Mesodermal cell (in vitro differentiated cells): Measurements from ENCODE around the gene RTF2.
"Not testable (repeated sequence)": the region's sequence is repeated elsewhere in the genome, so short reads cannot be mapped to it uniquely, and the experiment has no call there.

ENCODE experiments used
- H3K27ac ChIP-seq: 2 replicates; pipeline ENCODE4 v1.7.0; 2013; ENCODE audit warnings: mild to moderate bottlenecking, low read depth, low read length, moderate library complexity; ENCODE audit not compliant: severe bottlenecking
- H3K36me3 ChIP-seq: 2 replicates; pipeline ENCODE4 v1.7.1; 2013; ENCODE audit warnings: mild to moderate bottlenecking, low read length, moderate library complexity; ENCODE audit not compliant: control insufficient read depth, insufficient read depth
- H3K4me1 ChIP-seq: one replicate; pipeline ENCODE4 v1.7.1; 2013; ENCODE audit warnings: mild to moderate bottlenecking, low read length; ENCODE audit not compliant: insufficient read depth, control insufficient read depth, poor library complexity, severe bottlenecking
- H3K4me3 ChIP-seq: 2 replicates; pipeline ENCODE4 v1.7.0; 2013; ENCODE audit warnings: low read length, control low read depth, mild to moderate bottlenecking; ENCODE audit not compliant: insufficient read depth, poor library complexity, severe bottlenecking; ENCODE audit errors: extremely low read depth
- H3K9me3 ChIP-seq: 2 replicates; pipeline ENCODE4 v1.7.1; 2013; ENCODE audit warnings: mild to moderate bottlenecking, low read length, moderate library complexity; ENCODE audit not compliant: control insufficient read depth
- WGBS, 2 experiments: methylation state at CpG; one replicate each; pipeline ENCODE4 v1.1.5; 2013; ENCODE audit warnings: missing lambda C conversion rate in 2 of 2; ENCODE audit not compliant: insufficient coverage in 2 of 2; 5-methylcytosine and 5-hydroxymethylcytosine counted together

The RTF2 gene

GRCh38 chr20:56542489-56543030, 74.1 kb downstream of the RTF2 start:
- no peaks in the 10 kb centered on the region for H3K36me3 ChIP-seq
- no peaks in the 10 kb centered on the region for H3K9me3 ChIP-seq
- H3K27ac ChIP-seq, result no peak overlapping the region
- H3K4me1 ChIP-seq, result no peaks in the 10 kb centered on the region
- 89 to 92% methylated on average over 5 of the region's 9 CpGs for WGBS, 2 experiments
- H3K4me3 ChIP-seq, result no peak overlapping the region

GRCh38 chr20:56551571-56551970, 83.1 kb downstream of the RTF2 start:
- 93 to 95% methylated on average over 6 of the region's 8 CpGs for WGBS, 2 experiments

GRCh38 chr20:56552911-56553629, 84.6 kb downstream of the RTF2 start:
- Histone ChIP-seq H3K9me3 (no peaks in the 10 kb centered on the region), H3K27ac (peak overlapping the region; percentile 29), H3K4me1 (peaks cover 15% of the 10 kb centered on the region), H3K36me3 (no peaks in the 10 kb centered on the region), H3K4me3 (no peak overlapping the region)
- 71 to 86% methylated on average over 5 to 6 of the region's 8 CpGs for WGBS, 2 experiments

More at GRCh38 chr20:56551571-56551970, 83.1 kb downstream of the RTF2 start:
- Histone ChIP-seq H3K9me3 (no peaks in the 10 kb centered on the region), H3K36me3 (no peaks in the 10 kb centered on the region), H3K4me3 (no peak overlapping the region), H3K4me1 (peaks cover 15% of the 10 kb centered on the region), H3K27ac (no peak overlapping the region)

GRCh38 chr20:56554869-56555268, 86.4 kb downstream of the RTF2 start:
- Histone ChIP-seq H3K9me3 (no peaks in the 10 kb centered on the region), H3K27ac (peak overlapping the region; percentile 88), H3K36me3 (no peaks in the 10 kb centered on the region), H3K4me1 (peaks cover 15% of the 10 kb centered on the region), H3K4me3 (no peak overlapping the region)
- 71 to 93% methylated on average over 2 to 3 of the region's 4 CpGs for WGBS, 2 experiments

GRCh38 chr20:56558968-56559367, 90.5 kb downstream of the RTF2 start:
- Histone ChIP-seq H3K27ac (no peak overlapping the region), H3K4me3 (no peak overlapping the region), H3K4me1 (peaks cover 15% of the 10 kb centered on the region), H3K9me3 (no peaks in the 10 kb centered on the region), H3K36me3 (no peaks in the 10 kb centered on the region)
- WGBS, 2 experiments, result 86 to 90% methylated on average over 3 of the region's 6 CpGs

GRCh38 chr20:56564526-56564925, 96.1 kb downstream of the RTF2 start:
- WGBS, 2 experiments, result 85 to 89% methylated on average over 3 to 6 of the region's 6 CpGs
- not testable (repeated sequence) for H3K4me1 ChIP-seq

GRCh38 chr20:56565511-56565910, 97.1 kb downstream of the RTF2 start:
- no peaks in the 10 kb centered on the region for H3K9me3 ChIP-seq

More at GRCh38 chr20:56564526-56564925, 96.1 kb downstream of the RTF2 start:
- not testable (repeated sequence) for H3K4me3 ChIP-seq, H3K27ac ChIP-seq, H3K36me3 ChIP-seq, H3K9me3 ChIP-seq

GRCh38 chr20:56566621-56567020, 98.2 kb downstream of the RTF2 start:
- WGBS, 2 experiments, result 79 to 80% methylated on average over 2 of the region's 3 CpGs
- Histone ChIP-seq H3K4me1 (no peaks in the 10 kb centered on the region), H3K4me3 (no peak overlapping the region), H3K9me3 (no peaks in the 10 kb centered on the region), H3K27ac (no peak overlapping the region), H3K36me3 (no peaks in the 10 kb centered on the region)

More at GRCh38 chr20:56565511-56565910, 97.1 kb downstream of the RTF2 start:
- H3K27ac ChIP-seq, result no peak overlapping the region
- H3K4me1 ChIP-seq, result no peaks in the 10 kb centered on the region
- H3K4me3 ChIP-seq, result no peak overlapping the region
- WGBS, 2 experiments, result 76 to 86% methylated on average over 3 to 4 of the region's 4 CpGs
- H3K36me3 ChIP-seq, result no peaks in the 10 kb centered on the region
